Measurements from ENCODE around the gene XKRX. TPM values are rescaled to one million over a fixed set of nuclear protein-coding genes. Genes with fewer than 3 reads are reported as not detected.

Gene XKRX
- total and polyA plus RNA-seq, 2 of the 8 experiments (the other 6 are each of a cell fraction or from before 2014, with no cell fraction given): 0.70 to 1.3 TPM

GRCh38 chrX:100928660-100929613, at the start of gene XKRX (continued):
- TF ChIP-seq BACH1 (IDR thresholded peaks at IDR 0.05; ENCODE audit: low read length) (no peak), ASH2L (IDR thresholded peaks at IDR 0.05; ENCODE audit: low read length) (peak; percentile 48), MAX (IDR thresholded peaks at IDR 0.05) (no peak), YY1 (IDR thresholded peaks at IDR 0.05; ENCODE audit: low read depth, low read length) (no peak), PHF8 (conservative IDR thresholded peaks at IDR 0.05; ENCODE audit: low read depth, low read length) (0 out of 2 replicates have a peak, but pooled peaks have one; percentile 33), SIX5 (IDR thresholded peaks at IDR 0.05; ENCODE audit: low read depth, low read length) (no peak), KDM4A (IDR thresholded peaks at IDR 0.05; ENCODE audit: low read depth, low read length, severe bottlenecking) (peak; percentile 25), RFX5 (IDR thresholded peaks at IDR 0.05; ENCODE audit: borderline replicate concordance, low read depth, low read length) (no peak), JUND (IDR thresholded peaks at IDR 0.05; ENCODE audit: low read length) (no peak), GABPA (IDR thresholded peaks at IDR 0.05; ENCODE audit: borderline replicate concordance, insufficient read depth, low read length) (no peak), FOSL1 (IDR thresholded peaks at IDR 0.05; ENCODE audit: insufficient read depth, low read depth, low read length) (peak; percentile 72; the same call in 1 of the 2 replicates), SP1 (IDR thresholded peaks at IDR 0.05; ENCODE audit: low read depth, low read length) (no peak), BCL11A (IDR thresholded peaks at IDR 0.05; ENCODE audit: low read depth in 2 of 2, low read length in 2 of 2) (no peak), USF2 (IDR thresholded peaks at IDR 0.05; ENCODE audit: low read length) (no peak), TAF1 (IDR thresholded peaks at IDR 0.05; ENCODE audit: low read depth, low read length) (peak; percentile 45; the same call in 1 of the 2 replicates), SAP30 (IDR thresholded peaks at IDR 0.05; ENCODE audit: insufficient read depth, insufficient replicate concordance, low read length) (peak; percentile 10), EGR1 (IDR thresholded peaks at IDR 0.05; ENCODE audit: borderline replicate concordance, low read depth, low read length) (peak; percentile 13; the same call in 1 of the 2 replicates), JUN (IDR thresholded peaks at IDR 0.05; ENCODE audit: low read depth, low read length) (no peak), BRCA1 (IDR thresholded peaks at IDR 0.05; ENCODE audit: low read depth, low read length) (no peak), ATF3 (IDR thresholded peaks at IDR 0.05; ENCODE audit: insufficient read depth, low read depth, low read length) (no peak)
